Measurements from ENCODE around the gene PMPCA.

PMPCA gene

DNA sequence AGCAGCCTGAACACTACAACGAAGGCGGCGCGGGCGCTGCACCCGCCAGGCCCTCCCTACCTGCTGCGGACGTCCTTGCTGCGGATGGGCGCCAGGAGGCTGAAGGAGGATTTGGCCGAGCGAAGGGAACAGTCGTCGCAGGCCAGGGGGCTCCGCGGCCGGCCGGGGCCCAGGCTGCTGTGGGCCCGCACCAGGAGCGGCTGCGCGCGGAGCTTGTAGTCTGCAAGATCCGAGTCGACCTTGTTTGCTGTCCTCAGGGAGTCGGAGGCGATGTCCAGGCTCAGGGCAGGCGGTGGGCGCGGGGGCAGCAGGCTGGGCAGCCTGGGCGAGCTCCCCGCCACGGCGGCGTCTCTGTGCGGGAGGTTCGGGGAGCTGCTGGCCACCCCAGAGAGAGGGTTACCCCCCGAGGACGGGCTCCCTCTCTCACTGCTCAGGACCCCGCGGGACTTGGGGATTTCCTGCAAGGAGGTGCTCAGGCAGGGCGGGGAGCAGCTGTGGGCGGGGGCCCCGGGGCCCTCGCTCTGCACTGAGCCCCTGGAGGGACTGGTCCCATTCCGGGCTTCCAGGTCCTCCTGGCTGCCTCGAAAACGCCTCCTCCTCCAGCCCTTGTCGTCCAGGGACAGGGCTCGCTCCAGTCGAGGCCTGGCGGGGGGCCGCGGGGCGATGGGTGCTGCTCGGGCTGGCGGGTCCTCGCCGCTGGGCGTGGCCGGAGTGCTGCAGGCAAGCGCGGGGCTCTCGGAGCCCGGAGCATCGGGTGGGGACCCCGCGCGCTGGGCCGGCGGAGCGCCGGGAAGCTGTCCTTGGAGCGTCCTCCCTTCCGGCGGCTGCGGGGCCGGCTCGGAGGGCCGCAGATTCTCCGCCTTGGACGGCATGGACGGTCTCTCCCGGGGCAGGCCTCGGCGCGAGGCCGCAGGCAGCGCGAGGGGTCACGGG lies 28.4 kb downstream of the PMPCA start:
- peak; percentile 57 for DNase-seq

DNA sequence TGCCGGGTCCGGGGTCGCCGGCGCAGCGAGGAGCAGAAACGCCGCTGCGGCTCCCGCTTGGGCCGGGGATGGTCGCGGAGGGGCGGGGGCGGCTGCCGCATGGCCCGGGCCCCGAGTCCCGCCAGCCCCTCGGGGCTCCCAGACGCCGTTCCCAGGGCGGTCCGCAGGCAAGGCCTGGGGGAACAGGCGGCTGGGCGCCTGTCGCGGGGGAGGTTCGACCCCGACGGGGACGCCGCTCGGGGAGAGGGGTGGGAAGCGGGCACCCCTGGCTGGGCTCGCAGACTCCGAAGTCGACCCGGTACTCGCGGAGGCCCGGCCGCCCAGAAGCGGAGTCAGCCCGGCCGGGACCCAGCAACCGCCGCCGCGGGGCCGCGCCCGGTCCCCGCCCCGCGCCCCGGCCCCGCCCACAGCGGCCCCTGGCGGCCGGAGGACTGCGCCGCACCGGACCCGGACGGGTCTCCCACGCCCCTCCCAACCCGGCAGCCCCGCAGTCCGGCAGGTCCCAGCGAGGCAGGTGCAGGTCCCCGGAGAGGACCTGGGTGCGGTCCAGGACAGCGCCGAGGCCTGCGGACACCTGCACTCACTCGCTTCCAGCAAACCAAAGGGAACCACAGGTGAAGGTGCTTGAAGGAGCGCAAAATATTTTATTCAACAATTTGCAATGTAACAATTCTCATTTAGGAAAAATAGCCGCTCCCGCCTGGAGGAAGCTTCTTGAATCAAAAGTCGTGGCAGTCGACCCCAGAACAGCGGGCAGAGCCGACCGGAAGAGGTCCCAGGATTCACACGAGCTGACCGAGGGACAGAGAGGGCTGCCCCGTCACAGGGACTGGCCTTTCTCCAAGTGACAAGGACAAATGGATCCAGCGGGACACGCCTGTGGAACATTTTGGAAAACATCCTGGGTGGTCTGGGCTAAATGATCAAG lies 29.3 kb downstream of the PMPCA start, which contains the start of gene INPP5E:
Gene INPP5E (minus strand): TSS at position 365 of the 928 bp plus-strand sequence. CDS start 426 bp downstream, outside the sequence.
- peak; percentile 85 for DNase-seq

DNA sequence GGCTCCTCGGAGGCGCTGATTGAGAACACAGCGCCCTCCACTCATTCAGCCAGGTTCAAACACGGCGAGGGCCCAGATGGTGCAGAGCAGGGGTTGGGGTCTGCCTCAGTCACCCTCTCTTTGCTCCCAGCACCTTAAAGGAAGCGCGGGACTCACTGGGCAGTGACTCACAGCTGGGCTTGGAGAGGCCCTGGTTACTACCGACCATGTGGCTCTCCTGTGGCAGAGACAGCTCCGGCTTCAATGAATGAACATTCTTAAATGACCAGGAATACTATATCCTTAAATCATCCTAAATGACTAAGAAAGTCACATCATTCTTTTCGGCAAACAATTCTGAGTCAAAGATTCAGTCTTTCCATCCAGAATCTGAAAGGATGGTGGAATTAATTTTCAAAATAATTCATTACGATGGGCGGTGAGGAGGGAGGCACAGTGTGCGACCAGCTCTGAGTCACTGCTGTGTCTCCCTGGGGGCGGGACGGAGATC lies 30.8 kb downstream of the PMPCA start:
- no peak for DNase-seq

DNA sequence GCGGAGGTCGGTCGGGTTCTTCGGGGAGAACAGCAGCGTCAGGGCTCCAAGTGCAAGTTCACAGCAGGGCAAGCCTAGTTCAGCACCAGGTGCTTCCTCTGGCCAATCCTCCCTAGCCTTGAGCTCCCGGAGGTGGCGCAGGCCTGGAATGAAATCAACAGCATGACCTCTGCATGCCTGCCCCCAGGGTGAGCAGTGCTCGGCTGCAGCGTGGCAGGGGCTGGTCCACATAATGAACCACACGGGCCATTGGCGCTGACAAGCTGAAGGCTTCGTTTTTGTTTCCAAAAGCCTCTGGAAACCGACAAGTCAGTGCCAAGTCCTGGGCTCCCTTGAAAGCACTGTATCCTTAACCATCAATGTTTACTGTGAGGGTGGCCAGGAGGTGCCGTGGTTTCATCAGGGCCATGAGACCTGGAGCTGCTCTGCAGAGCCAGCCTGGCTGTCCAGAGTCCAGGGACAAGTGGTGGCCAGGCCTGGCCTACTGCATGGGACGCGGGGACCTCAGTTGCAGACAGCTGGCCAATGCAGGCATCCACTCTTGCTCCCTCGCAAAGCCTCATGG lies 31.3 kb downstream of the PMPCA start:
- no peak for DNase-seq

DNA sequence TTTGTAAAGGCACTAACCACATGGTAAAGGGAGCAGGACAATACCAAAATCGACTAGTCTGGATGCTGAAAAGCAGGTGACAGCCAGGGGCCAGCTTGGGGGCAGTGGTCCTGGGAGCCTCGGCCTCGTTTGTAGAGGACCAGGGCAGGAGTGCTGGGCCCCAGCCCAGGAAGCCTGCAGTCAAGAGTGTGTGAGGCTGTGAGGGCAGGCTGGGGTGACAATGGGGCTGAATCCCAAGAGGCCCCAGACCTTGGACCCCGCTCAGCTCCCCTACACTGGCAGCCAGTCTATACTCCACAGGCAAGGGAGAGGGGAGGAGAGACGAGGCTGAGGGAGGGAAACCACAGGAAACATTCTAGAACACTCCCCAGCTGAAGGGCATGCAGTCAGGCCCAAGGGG lies 31.8 kb downstream of the PMPCA start:
- DNase-seq, result no peak

DNA sequence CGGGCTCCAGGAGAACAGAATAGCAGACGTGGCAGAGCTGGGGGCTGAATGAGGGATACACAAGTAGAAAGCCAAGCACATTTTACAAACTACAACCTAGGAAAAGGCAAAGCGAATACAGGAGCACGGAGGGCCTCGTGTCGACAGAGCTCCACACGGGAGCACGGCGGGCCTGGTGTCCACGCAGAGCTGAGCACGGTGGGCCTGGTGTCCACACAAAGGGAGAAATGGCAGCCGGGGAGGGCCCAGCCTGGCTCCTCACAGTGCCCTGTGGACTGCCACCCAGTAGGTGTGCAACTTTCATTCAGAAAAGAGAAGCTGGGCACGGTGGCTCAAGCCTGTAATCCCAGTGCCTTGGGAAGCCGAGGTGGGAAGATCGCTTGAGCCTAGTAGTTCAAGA lies 32.6 kb downstream of the PMPCA start:
- no peak for DNase-seq

DNA sequence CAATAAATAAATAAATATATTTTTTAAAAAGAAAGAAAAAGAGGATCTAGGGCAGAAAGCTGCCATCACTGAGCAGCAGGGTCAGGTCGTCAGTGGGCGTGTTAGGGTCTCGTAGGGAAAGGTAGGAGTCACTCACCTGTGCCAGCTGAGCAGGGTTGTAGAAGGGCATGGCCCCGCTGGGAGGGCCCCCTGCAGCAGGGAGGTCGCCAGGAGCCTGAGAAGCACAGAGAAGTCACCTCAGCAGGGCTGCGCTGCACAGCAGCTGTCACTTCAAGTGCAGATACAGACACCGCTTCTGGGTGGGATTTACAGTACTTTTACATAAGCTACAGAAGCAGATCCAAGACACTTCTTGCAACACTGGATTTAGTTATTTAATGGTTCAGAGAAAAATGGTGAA lies 33.2 kb downstream of the PMPCA start:
- DNase-seq, result no peak

DNA sequence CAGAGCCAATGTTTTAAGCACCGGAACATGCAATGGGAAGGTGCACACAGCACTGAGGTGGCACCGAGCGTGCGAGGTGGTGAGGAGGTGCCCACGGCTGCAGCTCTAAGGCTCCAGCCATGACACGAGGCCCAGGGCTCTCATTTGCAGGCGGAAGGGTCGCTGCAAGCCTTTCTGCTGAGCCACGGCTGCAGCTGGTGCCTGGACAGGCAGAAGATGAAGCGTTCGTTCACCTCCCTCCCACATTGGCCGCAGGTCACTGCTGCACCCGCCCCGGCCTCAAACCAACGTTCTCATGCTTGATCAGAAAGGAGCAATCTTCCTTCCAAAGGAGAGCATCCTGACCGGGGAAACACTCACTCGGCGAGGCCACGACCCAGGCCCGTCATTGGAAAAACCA lies 33.6 kb downstream of the PMPCA start:
- no peak for DNase-seq

DNA sequence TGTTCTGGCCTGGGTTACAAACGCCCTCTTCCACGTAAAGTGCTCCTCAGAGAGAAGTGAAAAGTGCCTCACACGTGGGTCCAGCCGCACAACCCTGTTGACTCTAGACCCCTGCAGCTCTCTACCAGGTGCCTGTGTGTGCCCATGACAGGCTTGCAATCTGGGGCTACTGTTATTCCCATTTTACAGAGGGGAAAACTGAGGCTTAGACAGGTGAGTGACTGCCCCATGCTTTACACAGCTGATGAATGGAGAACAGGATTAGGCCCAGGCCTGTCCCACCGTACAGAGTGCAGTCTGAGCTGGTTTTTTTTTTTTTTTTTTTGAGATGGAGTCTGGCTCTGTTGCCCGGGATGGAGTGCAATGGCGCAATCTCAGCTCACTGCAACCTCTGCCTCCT lies 35.3 kb downstream of the PMPCA start:
- DNase-seq, result no peak

DNA sequence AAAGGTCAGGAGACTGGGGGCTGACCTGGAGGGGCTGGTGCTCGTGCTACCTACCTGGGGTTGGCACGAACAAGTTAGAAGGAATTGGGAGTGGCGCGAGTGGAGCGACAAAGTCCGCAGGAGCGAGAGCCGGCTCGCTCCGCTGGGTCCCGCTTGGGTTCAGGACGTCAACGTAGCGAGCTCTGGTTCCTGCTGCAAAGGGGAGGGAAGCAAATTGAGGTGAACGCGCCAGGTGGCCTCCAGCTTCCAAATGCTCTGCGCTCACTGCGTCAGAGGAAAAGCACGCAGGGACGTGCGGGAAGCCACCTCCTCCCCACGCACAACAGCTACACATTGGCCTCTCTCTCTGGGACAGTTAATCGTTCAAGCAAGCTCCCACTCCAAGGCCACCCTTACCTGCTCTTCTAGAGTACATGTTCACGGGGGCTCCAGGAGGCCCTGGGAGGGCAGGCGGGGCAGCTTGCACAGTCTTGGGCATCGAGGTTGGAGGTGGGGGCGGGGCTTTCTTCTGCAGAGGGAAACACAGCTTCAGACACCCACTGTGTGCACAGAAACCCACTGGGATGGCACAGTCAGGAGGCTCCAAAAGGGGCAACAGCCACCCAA lies 36.8 kb downstream of the PMPCA start:
- DNase-seq, result no peak

DNA sequence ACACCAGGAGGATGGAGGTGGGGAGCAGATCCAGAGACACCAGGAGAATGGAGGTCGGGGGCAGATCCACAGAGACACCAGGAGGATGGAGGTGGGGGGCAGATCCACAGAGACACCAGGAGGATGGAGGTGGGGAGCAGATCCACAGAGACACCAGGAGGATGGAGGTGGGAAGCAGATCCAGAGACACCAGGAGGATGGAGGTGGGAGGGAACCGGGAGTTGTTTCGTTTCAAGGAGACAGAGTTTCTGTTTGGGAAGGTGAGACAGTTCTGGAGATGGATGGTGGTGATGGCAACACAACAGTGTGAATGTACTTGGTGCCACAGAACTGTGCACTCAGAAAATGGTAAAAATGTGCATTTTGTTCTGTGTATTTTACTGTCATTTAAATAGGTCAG lies 38.2 kb downstream of the PMPCA start:
- DNase-seq, result no peak

DNA sequence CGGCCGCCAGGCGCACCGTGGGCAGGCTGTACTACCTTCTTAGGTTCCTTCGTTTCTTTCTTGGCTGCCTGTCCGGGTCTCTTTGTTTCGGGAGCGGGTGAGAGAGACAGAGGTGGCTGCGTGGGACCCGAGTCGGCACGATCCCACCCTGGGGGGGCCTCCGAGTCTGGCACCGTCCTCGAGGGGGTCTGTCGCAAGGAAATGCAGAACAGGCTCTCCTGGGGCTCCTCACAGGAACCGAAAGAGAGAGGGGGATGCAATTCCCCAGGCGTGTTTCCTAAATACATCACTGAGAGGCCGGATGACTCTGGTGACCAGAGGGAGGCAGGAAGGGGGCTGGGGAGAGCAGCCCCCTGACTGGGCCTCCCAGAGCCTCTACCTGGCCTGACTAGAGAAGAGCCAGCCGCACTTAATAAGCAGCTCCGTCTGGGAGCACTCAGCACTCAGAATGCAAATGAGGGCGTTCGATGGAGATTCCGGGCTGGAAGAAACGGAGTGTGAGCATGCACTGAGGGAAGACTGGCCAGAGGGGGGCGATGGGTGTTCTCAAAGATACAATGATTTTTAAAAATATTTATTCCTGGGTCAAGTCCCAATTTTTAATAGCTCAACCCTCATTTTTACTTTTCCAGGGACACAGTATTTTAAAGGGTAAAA lies 40.9 kb downstream of the PMPCA start:
- no peak for DNase-seq

DNA sequence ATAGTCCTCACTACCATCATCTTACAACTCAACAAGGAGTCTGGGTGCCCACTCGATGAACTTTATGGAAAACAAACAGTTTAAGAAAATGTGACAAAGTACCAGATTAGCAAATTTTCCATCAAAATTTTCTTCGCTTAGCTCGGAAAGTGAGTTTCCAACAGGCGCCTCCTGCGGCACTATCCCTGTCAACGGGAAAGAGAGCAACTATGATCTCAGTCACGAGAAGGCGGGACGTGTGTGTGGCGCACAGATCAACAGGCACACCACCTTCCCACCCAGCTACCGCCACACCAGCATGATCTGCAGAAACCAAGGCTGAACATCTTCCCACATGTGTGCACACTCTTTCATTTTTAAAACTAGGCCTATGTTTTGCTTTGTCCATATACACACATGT lies 42.9 kb downstream of the PMPCA start:
- no peak for DNase-seq

DNA sequence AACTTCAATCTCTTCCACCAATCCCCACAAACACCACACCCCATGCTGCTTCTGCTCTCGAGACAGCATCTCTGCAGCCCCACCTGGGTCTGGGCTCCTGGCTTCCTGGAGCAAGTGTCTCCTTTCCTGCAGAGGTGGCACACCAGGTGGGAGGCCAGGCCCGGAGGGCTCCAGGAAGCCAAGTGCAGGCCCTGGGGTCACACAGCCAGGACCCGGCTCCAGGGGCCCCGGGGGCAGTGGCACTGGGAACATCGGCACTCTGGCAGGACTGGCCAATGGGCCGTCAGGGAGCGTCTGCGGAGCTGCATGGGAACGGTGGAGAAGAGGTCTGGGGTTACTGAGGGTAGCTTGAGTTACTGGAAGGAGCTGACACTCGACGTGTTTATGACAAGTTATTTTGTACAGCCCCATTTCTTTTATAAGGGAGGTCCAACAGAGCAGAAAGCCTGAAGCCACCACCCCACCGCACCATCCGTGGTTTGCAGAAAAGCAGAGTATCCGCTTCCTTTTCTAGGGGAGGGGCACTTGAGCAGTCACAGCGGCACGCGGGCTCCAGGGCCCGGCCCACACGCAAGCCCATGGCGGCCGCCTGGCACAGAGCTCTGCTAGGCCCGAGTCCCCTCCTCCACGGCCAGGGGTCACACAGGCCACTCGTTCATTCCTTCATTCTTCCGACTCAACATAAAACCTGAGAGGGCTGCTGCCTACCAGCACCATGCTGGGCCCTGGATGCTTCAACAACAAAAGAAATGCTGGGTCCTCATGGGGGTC lies 43.8 kb downstream of the PMPCA start:
- DNase-seq, result no peak

DNA sequence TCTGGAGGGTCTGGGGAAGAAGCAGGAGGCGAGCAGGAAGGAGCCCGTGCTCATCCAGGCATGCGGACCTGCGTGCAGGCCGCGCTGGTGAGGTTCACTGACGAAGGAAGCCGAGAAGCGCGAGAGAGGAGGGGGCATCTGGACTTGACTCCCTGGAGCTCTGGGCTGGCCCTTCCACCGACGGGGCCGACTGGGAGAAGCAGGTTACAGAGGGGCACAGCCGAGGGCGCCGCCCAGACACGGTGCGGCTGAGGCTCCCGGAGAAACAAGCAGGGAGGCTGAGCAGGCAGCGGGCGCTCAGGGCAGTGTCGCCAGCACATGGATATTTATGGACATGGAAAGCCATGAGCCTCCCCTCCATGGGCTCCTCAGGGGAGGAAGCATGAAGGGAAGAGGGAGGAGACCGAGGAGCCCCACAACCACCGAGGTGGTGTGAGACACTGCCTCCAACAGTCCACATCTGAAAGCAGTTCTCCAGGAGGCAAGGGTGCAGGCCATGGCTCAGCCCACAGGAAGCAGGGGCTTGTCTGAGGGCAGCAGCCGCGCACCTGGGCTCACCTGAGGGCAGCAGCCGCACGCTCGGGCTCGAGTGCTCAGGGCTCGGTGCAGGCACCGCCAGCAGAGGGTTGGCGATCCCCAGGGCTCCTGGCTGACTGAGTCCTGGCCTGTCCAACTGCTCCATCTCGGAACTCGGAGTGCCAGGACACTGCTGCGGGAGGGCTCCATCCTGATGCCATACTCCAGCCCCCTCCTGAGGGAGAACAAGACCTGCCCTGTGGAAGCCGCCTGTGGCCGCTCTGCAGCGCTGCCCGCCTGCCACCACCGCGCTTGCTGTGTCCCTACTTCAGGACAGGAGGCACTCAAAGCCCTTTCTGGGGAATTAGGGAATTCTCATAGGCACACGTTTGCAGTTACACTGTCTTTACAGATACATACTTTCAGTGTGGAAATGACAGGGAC lies 44.9 kb downstream of the PMPCA start:
- no peak for DNase-seq

DNA sequence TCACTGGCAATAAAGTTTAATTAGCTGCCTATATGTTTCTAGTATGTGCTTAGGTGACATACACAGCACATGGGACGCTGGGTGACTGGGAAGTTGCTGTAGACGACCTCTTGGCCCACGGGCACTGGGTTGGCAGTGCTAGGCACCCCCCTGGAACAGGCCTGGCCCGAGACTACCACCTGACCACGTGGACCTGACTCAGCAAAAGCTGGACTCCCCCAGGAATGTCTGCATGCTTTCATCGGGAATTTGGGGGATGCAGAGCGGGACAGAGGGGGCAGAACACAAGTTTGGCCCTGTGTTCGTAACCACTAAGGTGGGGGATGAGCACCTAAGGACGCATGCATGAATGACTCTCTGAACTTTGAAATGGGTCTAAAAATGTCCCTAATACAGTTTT lies 45.8 kb downstream of the PMPCA start:
- DNase-seq, result no peak

DNA sequence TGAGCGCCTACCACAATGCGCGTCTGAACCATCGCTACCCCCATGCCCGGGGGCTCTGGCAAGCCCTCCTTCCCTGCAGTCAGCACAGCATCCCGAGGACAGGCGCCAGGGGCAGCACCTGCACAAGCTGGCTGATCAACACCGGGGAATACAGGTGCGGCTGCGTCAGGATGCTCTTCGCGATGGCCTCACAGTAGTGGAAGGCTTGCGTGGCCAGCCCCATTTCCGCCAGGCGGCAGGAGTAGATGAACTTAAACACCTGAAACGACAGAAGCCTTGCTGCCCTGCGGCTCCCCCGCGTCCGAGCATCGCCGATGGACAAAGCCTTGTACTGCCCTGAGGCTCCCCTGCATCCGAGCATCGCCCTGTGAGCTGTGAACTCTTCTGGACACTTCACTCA lies 46.9 kb downstream of the PMPCA start:
- no peak for DNase-seq

DNA sequence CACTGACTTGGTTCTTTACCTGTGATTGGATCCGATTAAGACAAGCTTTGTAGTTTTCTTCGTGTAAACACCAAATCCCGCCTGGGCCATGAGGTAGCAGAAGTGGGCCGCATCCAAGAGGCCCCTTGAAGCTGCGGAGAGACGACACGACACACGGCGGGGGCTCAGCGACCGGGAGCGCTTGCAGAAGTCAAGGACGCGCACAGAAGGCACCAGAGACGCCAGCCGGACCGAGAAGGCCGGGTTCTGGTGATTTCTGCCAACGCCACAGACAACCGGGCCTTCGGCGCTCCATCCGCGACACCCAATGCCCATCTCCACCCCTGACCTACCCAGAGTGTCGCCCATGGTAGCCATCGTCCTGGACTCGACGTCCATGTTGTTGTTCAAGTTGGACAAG lies 49.0 kb downstream of the PMPCA start:
- DNase-seq, result no peak

DNA sequence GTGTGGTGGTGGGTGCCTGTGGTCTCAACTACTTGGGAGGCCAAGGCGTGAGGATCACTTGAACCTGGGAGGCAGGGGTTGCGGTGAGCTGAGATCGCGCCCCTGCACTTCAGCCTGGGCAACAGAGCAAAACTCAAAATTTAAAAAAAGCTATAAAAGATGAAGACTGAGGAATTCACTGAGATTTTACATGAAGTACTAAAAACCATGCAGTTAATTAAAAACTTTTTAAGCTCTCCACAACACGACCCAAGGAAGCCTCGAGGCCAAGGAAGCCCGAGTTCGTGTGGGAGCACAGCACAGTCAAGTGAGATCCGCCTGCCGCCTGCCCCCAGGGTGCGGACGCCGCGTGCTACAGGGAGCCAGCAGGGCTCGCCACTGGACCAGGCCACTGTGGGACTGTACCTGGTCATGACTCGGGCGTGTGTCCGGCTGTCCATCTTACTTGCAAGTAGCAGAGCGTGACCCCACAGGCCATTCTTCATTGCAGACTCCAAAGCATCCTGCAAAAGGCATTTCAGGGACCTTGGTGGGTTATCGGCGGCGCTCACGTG lies 50.4 kb downstream of the PMPCA start:
- DNase-seq, result no peak

DNA sequence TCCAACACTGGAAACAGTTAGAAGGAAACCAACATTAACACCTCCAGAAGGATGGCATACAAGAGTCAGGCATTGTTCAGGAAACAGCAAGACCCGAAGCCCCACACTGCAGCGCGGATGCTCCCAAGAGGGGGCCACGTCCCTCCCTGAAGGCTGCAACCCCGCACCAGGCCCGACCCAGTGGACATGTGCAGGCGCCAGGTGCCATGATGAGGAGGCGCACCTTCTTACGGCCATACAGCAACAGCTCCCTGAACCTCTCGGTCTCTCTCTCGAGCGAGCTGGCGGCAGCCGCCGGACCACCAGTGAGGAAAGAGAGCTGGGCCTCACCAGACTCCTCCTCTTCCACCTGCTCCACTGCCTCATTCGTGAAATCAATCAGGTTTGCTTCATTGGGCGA lies 52.2 kb downstream of the PMPCA start:
- no peak for DNase-seq

Data from CD4-positive, alpha-beta T cell treated with Interleukin-21 for 1 hour (primary cell).